Prostate gland (tissue), 2 donors: ENCODE measurements around the gene PIGK. TPM values are rescaled to one million over a fixed set of nuclear protein-coding genes. Genes with fewer than 3 reads are reported as not detected.

ENCODE experiments used
- DNase-seq: peaks from one replicate; pipeline ENCODE4 v3.0.0-alpha.2; 2019; ENCODE audit warnings: low spot score
- H3K27ac ChIP-seq, 2 donors: fragments of 200-600 bp; sonication (generic); 2 replicates each; pipeline ENCODE4 v1.5.1; 2017 to 2019
- H3K27me3 ChIP-seq: fragments of 200-600 bp; sonication (generic); replicated peaks from 2 replicates; pipeline ENCODE4 v1.5.1; 2019; ENCODE audit not compliant: insufficient read depth
- H3K36me3 ChIP-seq, 2 donors: fragments of 200-600 bp; sonication (generic); 1 replicate in 1 of 2; 2 replicates in 1 of 2; pipeline versions ENCODE4 v1.5.1 to v1.8.1; 2017 to 2019
- H3K4me1 ChIP-seq: fragments of 200-600 bp; sonication (generic); replicated peaks from 2 replicates; pipeline ENCODE4 v1.5.1; 2019
- H3K4me3 ChIP-seq, 2 donors: fragments of 200-600 bp; sonication (generic); 2 replicates each; pipeline ENCODE4 v1.5.1; 2017 to 2019
- H3K9me3 ChIP-seq: fragments of 200-600 bp; sonication (generic); 2 replicates; pipeline ENCODE4 v1.5.1; 2017
- CTCF ChIP-seq, 4 experiments: fragments of 200-600 bp in 2 of 4; fragments of 450-650 bp in 2 of 4; sonication (generic) in 2 of 4; IDR thresholded peaks; 1 replicate in 3 of 4; 2 replicates in 1 of 4; pipeline ENCODE4 v1.5.1; 2016 to 2019; ENCODE audit warnings: antibody characterized with exemption in 4 of 4, mild to moderate bottlenecking in 2 of 4, moderate library complexity in 2 of 4
- POLR2A ChIP-seq: fragments of 450-650 bp; IDR thresholded peaks from one replicate; pipeline ENCODE4 v1.6.1; 2016; ENCODE audit warnings: antibody characterized with exemption, mild to moderate bottlenecking
- POLR2AphosphoS5 ChIP-seq: sonication (generic); formaldehyde crosslinking; IDR thresholded peaks from one replicate; pipeline ENCODE4 v1.6.1; 2017; ENCODE audit warnings: antibody characterized with exemption
- WGBS: methylation state at CpG from one replicate; pipeline ENCODE4 v1.1.5; 2018; 5-methylcytosine and 5-hydroxymethylcytosine counted together
- intact Hi-C: fragments of 100-400 bp; cut with DNase I; formaldehyde crosslinking; loops from one replicate; pipeline ENCODE4 v1.14.2; 2022
- total RNA-seq, 2 donors: library from RNA; depleted of rRNA; stranded (reverse); fragments of >200 nt; gene quantifications; one replicate each; pipeline ENCODE4 v1.1.0, GENCODE V29; 2016

Gene PIGK
- total RNA-seq, 2 donors from 2014 or later, result 20.4 to 25.9 TPM

- 88% methylated on average over 3 of the region's 3 CpGs for WGBS
- intact Hi-C loops, result loop anchor here (10.0 kb wide), 1 partner anchor 786 kb away; no protein-coding TSS in a partner anchor
- H3K27ac ChIP-seq, result no peak overlapping the region
Measured at GRCh38 chr1:77120950-77121349, 98.3 kb downstream of the PIGK start.

DNA sequence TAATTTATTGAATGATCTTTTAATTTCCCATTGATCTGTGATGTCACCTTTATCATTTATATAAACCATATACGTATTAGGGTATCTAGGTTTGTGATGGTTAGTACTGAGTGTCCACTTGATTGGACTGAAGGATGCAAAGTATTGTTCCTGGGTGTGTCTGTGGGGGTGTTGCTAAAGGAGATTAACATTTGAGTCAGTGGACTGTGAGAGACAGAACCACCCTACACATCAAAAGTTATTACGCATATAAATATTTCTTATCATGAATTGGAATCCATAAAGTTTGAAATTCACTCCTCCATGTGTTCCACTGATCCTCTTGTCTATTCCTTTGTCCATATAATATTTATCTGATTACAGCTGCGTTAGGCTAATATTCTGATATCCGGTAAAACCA, 100.5 kb downstream of the PIGK start:
- H3K4me1 ChIP-seq, result no peaks in the 10 kb centered on the region
- 93% methylated on average over 4 of the region's 4 CpGs for WGBS
- H3K9me3 ChIP-seq, result no peaks in the 10 kb centered on the region
- no peak overlapping the region for H3K27ac ChIP-seq
- no peaks in the 10 kb centered on the region for H3K36me3 ChIP-seq
- no peak overlapping the region for H3K4me3 ChIP-seq
- no peaks in the 10 kb centered on the region for H3K27me3 ChIP-seq
- DNase-seq, result no peak
- no peak for TF ChIP-seq CTCF (IDR thresholded peaks at IDR 0.05)
- TF ChIP-seq POLR2AphosphoS5, result no peak
- TF ChIP-seq POLR2A, result no peak
- intact Hi-C loops, result no loop called here

More at GRCh38 chr1:77120950-77121349, 98.3 kb downstream of the PIGK start:
- H3K4me1 ChIP-seq, result no peaks in the 10 kb centered on the region
- no peaks in the 10 kb centered on the region for H3K9me3 ChIP-seq
- H3K27me3 ChIP-seq, result no peaks in the 10 kb centered on the region
- no peak for DNase-seq
- no peak overlapping the region for H3K4me3 ChIP-seq
- TF ChIP-seq POLR2AphosphoS5 (no peak), CTCF (IDR thresholded peaks at IDR 0.05) (no peak), POLR2A (no peak)
- H3K36me3 ChIP-seq, result no peaks in the 10 kb centered on the region

GRCh38 chr1:77104672-77105071, 114.6 kb downstream of the PIGK start:
- TF ChIP-seq POLR2A (no peak), CTCF (IDR thresholded peaks at IDR 0.05) (no peak), POLR2AphosphoS5 (no peak)
- Histone ChIP-seq H3K27ac (no peak overlapping the region), H3K9me3 (no peaks in the 10 kb centered on the region), H3K36me3 (no peaks in the 10 kb centered on the region), H3K4me3 (no peak overlapping the region), H3K27me3 (no peaks in the 10 kb centered on the region), H3K4me1 (no peaks in the 10 kb centered on the region)
- DNase-seq, result no peak
- intact Hi-C loops, result no loop called here
- 96% methylated on average over 10 of the region's 10 CpGs for WGBS

GRCh38 chr1:77103486-77103885, 115.7 kb downstream of the PIGK start:
- H3K27me3 ChIP-seq, result no peaks in the 10 kb centered on the region
- H3K9me3 ChIP-seq, result no peaks in the 10 kb centered on the region
- H3K4me3 ChIP-seq, result no peak overlapping the region
- no peaks in the 10 kb centered on the region for H3K4me1 ChIP-seq
- no peak for DNase-seq
- H3K27ac ChIP-seq, result no peak overlapping the region
- 68% methylated on average over 4 of the region's 4 CpGs for WGBS
- intact Hi-C loops, result no loop called here
- H3K36me3 ChIP-seq, result no peaks in the 10 kb centered on the region
- TF ChIP-seq POLR2A, result no peak
- TF ChIP-seq POLR2AphosphoS5, result no peak
- no peak for TF ChIP-seq CTCF (IDR thresholded peaks at IDR 0.05)

DNA sequence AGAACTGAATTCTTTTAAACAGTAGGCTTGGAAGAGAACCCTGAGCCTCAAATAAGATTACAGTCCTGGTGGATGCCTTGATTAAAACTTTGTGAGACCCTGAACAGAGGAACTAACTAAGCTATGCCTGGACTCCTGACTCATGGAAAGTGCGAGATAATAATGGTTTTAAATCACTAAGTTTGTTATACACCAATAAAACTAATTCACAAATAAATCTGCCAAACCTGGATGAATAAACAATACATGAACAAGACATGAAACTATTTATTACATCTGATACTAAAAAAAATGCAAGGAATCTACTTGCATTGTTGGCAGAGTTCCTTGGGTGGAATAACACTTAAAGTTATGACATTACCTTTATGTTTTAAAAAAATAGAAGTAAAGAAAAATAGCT, 118.4 kb downstream of the PIGK start:
- no peaks in the 10 kb centered on the region for H3K36me3 ChIP-seq
- no peaks in the 10 kb centered on the region for H3K4me1 ChIP-seq
- 30% methylated on average over 1 of the region's 1 CpG for WGBS
- no peak overlapping the region for H3K27ac ChIP-seq
- no peak overlapping the region for H3K4me3 ChIP-seq
- no peak for DNase-seq
- no peaks in the 10 kb centered on the region for H3K27me3 ChIP-seq
- TF ChIP-seq POLR2A (no peak), POLR2AphosphoS5 (no peak), CTCF (IDR thresholded peaks at IDR 0.05) (no peak)
- intact Hi-C loops, result no loop called here
- no peaks in the 10 kb centered on the region for H3K9me3 ChIP-seq
